Measurements from ENCODE around the gene PSMC3IP.
A peak's percentile ranks its signal among the peaks of the same experiment; 100 is the strongest.
"Not testable (repeated sequence)": the region's sequence is repeated elsewhere in the genome, so short reads cannot be mapped to it uniquely, and the experiment has no call there.

PSMC3IP gene

GRCh38 chr17:42577532-42578281 is at the start of gene PSMC3IP:
TSS of gene PSMC3IP (minus strand) at chr17:42577729. CDS start at chr17:42577686, 43 bp downstream.
- DNase-seq = peak; percentile 96

GRCh38 chr17:42623732-42624596 is 46.4 kb upstream of the PSMC3IP start:
- DNase-seq = no peak

GRCh38 chr17:42623271-42623670 is 45.7 kb upstream of the PSMC3IP start:
- DNase-seq = no peak

GRCh38 chr17:42621987-42622386 is 44.5 kb upstream of the PSMC3IP start:
- not testable (repeated sequence) for DNase-seq

- DNase-seq = peak; percentile 17
These were observed 41.1 kb upstream of the PSMC3IP start for GRCh38 chr17:42618442-42619150.

GRCh38 chr17:42617956-42618431 is 40.5 kb upstream of the PSMC3IP start:
- no peak for DNase-seq

- DNase-seq = no peak
These were observed 36.3 kb upstream of the PSMC3IP start for GRCh38 chr17:42613699-42614295.

- no peak for DNase-seq
These were observed 34.5 kb upstream of the PSMC3IP start for GRCh38 chr17:42612013-42612412.

- peak; percentile 12 for DNase-seq
These were observed 32.6 kb upstream of the PSMC3IP start for GRCh38 chr17:42609814-42610801.

GRCh38 chr17:42609182-42609813 is 31.8 kb upstream of the PSMC3IP start, which contains the start of the genes RETREG3 and TUBG1:
TSS of gene RETREG3 (minus strand) at chr17:42609374. CDS start at chr17:42609324, 50 bp downstream.
TSS of gene TUBG1 (plus strand) at chr17:42609683. CDS start at chr17:42609738, 55 bp downstream.
- DNase-seq = peak; percentile 98

GRCh38 chr17:42608305-42609181 is 31.0 kb upstream of the PSMC3IP start:
- no peak for DNase-seq

GRCh38 chr17:42607769-42608168 is 30.2 kb upstream of the PSMC3IP start:
- peak; percentile 18 for DNase-seq

- no peak for DNase-seq
These were observed 25.8 kb upstream of the PSMC3IP start for GRCh38 chr17:42603318-42603717.

GRCh38 chr17:42598905-42599304 is 21.4 kb upstream of the PSMC3IP start:
- DNase-seq = no peak

GRCh38 chr17:42596386-42596785 is 18.9 kb upstream of the PSMC3IP start:
- DNase-seq = no peak

- no peak for DNase-seq
These were observed 13.9 kb upstream of the PSMC3IP start for GRCh38 chr17:42591411-42591810.

GRCh38 chr17:42590886-42591285 is 13.4 kb upstream of the PSMC3IP start:
- DNase-seq = no peak

- DNase-seq = no peak
These were observed 9.1 kb upstream of the PSMC3IP start for GRCh38 chr17:42586514-42587230.

GRCh38 chr17:42585353-42585752 is 7.8 kb upstream of the PSMC3IP start:
- no peak for DNase-seq

All from retina (tissue), 1 donor.